HG03565 (cell line): Measurements from ENCODE around the gene TEFM.
"Not testable (repeated sequence)": the region's sequence is repeated elsewhere in the genome, so short reads cannot be mapped to it uniquely, and the experiment has no call there.

ENCODE experiments used
- ATAC-seq: cut with Tn5 transposase; IDR thresholded peaks from one replicate; pipeline ENCODE4 v1.9.1; 2021; ENCODE audit warnings: mild to moderate bottlenecking, moderate library complexity; ENCODE audit not compliant: unreplicated experiment

The TEFM gene

GRCh38 chr17:30921544-30922196, 15.6 kb upstream of the TEFM start, which contains the start of gene ADAP2:
Gene ADAP2, plus strand, starts transcription at chr17:30921945. Its CDS starts 70 bp downstream, at chr17:30922015.
- no peak for ATAC-seq

- ATAC-seq: no peak
These were observed 14.9 kb upstream of the TEFM start for GRCh38 chr17:30920683-30921543.

GRCh38 chr17:30920282-30920681, 14.2 kb upstream of the TEFM start:
- ATAC-seq: no peak

GRCh38 chr17:30917050-30917449, 11.0 kb upstream of the TEFM start:
- ATAC-seq: no peak

GRCh38 chr17:30915833-30916611, 10.0 kb upstream of the TEFM start:
- ATAC-seq: no peak

GRCh38 chr17:30913955-30914354, 7.9 kb upstream of the TEFM start:
- no peak for ATAC-seq

- not testable (repeated sequence) for ATAC-seq
These were observed 4.1 kb upstream of the TEFM start for GRCh38 chr17:30910151-30910550.

- no peak for ATAC-seq
These were observed 2.8 kb upstream of the TEFM start for GRCh38 chr17:30908717-30909420.

GRCh38 chr17:30905742-30906100, 317 bp downstream of the TEFM start:
- ATAC-seq: no peak

GRCh38 chr17:30897311-30897710, 8.7 kb downstream of the TEFM start:
- ATAC-seq: no peak

GRCh38 chr17:30894236-30894635, 11.8 kb downstream of the TEFM start:
- ATAC-seq: no peak

GRCh38 chr17:30886187-30886586, 19.9 kb downstream of the TEFM start:
- no peak for ATAC-seq

GRCh38 chr17:30869005-30869404, 37.0 kb downstream of the TEFM start:
- no peak for ATAC-seq

- no peak for ATAC-seq
These were observed 41.4 kb downstream of the TEFM start for GRCh38 chr17:30864636-30865035.

GRCh38 chr17:30858556-30859250, 47.3 kb downstream of the TEFM start:
- ATAC-seq: no peak

GRCh38 chr17:30854146-30854545, 51.9 kb downstream of the TEFM start:
- no peak for ATAC-seq
